GM18909 (cell line): ENCODE data around the gene TSC22D2.

Experiments used
- ATAC-seq: cut with Tn5 transposase; IDR thresholded peaks from one replicate; pipeline ENCODE4 v1.9.1; 2021; ENCODE audit warnings: mild to moderate bottlenecking; ENCODE audit not compliant: unreplicated experiment, poor library complexity

The TSC22D2 gene

DNA sequence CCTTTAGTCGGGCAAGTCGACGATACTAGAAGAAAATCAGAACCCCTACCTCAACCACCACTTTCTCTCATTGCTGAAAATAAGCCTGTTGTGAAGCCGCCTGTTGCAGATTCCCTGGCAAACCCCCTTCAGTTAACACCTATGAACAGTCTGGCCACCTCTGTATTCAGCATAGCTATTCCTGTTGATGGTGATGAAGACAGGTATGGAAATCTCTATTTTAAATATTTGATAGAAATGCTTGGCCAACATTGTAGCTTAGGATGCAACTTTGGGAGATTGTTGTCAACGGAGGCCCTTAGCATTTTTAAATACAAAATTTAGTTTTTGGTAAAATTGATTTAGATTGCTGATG, 3.0 kb downstream of the TSC22D2 start:
- no peak for ATAC-seq

DNA sequence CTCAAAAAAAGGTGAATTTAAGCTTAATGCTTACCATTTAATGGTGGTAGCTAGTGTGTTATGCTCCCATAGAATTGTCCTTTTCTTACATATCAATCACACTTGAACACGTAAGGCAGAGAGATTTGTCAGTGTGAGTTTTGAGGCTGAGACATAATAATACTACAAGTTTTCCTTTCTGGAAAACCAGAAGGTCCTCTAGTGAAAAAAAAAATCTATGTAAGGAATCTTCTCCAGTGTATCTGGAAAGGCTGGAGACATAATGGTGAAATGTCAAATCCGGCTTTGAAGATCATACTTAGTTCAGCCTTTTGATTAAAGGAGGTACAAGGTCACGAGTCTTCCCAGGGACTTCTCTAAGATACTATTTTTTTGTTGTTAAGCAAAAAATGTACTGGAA, 3.4 kb downstream of the TSC22D2 start:
- ATAC-seq, result no peak

DNA sequence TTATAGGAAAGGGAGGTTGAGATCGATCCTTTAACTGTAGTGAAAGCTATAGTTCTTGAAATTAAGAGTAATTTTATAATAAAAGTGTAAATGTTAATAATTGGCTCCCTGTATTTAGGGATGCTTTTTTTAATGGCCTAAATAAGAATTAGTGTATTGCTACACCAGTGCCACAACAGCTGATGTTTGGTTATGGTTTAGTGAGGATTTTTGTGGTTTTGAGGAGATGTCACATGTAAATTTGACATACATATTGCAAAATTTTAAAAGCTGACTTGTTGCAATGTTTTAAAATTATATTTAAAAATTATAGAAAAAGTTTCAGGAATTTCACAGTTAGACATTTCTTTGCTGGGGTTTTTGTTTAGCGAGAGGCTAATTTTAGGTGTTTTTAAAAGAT, 3.9 kb downstream of the TSC22D2 start:
- ATAC-seq, result no peak

DNA sequence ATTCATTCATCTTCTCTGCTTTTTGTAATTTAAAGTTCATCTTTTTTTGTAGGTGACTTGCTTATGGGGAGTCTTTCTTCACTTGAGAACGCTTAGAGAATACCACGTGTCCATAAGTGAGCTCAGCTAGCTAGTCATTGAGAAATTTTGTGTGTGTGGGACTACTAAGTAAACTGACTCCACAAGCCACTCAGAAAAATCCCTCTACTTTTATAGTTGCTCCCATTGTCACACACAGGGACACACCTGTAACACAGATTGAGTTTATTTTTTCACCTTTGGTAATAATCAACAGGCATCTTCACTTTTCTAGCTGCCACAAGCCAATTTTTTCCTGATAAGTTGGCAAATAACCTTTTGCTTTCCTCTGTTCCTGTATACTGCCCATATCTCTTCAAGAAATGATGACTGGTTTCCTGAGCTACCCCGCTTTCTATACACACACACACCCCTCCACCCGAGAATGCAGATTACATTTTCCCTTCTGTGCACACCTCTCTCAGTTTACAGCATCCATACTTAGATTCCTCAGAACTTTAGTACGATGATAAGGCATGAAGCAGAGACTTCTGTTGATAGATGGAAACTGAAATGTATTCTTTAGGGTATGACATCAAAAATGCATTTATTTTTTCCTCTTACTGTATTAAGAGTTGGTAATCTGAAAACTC, 4.6 kb downstream of the TSC22D2 start:
- ATAC-seq, result no peak

DNA sequence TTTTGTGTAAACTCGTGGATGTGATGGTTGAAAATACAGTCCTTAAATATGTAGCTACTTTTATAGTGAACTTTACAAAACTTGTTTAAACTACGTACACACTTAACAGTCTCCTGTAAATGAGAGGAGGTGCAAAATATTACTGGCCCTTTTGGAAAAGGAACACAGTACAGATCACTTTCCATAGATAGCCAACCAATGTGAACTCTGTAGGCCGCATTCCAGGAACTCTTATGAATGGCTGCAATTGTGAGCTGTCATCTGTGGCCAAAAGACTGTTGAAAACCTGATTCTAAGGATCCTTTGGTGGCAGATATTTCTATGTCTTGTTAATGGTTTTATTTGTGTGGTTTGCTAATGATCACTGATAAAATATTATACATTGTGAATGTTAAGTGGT, 6.2 kb downstream of the TSC22D2 start:
- ATAC-seq, result no peak

DNA sequence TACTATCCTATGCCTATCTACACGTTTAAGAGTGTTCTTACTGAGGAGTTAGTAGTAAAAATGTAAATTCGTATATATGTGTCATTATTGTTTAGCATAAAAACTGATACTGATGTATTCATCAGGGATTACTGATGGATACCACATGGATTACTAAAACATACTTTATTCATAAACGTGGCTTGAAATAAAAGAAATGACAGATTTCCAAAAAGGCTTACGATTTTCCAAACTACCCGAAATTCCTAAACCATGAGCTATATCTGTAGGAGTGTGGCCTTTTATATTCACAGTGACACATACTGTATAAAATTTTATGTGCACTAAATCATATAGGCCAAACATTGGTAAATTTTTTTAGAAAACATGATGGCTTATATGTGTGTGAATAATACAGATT, 6.9 kb downstream of the TSC22D2 start:
- ATAC-seq, result no peak

DNA sequence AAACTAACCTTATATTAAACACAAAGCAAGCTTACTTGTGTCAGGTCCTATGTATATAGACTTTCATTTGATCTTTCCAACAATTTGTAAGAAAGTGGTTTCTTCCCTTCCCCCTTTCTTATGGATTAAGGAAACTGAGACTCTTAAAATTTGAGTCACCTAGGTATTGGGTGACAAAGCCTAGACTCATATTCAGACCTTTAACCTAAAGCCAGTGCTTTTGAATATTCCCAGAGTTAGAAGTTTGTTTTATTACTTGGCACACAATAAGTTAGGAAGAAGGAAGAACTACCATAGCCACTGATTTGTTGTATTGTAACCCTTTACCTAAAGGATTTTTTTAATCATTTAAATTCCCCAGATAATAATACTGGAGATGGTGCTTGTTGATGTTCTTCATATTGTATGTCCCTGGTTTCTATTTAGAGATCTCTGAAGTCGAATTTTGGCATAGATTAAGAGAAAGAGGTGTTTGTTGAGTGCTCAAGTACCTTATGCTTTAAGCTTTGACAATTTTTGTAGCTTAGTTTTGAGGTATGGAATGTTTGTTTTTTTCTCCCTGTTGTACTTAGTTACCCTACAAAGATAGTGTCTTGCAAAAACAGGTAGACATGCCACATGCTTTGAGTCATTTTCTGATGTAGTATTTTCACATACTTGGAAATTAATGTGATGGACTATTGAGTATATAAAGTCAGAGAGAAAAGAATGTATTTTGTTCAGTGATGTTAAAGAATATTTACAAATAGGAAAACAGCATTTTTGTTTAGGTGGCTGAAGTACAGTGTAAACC, 11.2 kb downstream of the TSC22D2 start:
- ATAC-seq, result no peak

DNA sequence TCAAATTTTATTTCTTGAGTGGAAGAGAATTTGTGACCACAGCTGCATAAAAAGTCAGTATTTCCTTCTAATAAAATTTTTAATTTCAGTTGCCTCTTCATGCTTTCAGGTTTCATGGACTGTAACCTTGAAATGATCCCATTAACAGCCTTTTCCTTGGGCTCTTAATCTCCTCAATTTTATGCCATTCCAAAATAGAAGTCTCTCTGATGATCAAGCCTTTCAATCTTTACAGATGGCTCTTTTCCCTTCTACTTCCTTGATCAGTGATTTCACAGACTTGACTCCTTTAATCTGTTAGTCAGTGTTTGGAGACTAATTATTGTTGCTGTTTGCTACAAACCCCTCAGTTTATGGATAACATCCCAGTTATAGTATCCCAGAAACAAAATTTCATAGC, 11.9 kb downstream of the TSC22D2 start:
- ATAC-seq, result no peak

DNA sequence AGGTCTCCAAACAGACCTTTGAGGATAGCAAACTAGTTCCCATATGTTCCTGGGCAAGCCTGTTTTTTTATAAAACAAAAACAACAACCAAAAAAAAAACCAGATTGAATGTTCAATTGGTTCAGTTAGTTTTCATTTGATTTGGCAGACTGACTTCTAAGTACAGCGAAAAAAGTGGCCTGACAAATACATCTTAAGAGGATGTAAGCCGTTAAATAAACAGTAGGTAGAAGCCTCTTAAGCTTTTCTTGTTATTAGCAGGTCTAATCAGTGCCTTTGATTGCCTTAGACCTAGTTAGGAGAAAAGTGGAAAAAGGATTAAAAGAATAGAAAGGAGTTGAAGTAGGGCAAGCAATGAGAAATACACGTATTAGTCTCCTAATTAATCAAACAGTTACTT, 13.2 kb downstream of the TSC22D2 start:
- no peak for ATAC-seq

DNA sequence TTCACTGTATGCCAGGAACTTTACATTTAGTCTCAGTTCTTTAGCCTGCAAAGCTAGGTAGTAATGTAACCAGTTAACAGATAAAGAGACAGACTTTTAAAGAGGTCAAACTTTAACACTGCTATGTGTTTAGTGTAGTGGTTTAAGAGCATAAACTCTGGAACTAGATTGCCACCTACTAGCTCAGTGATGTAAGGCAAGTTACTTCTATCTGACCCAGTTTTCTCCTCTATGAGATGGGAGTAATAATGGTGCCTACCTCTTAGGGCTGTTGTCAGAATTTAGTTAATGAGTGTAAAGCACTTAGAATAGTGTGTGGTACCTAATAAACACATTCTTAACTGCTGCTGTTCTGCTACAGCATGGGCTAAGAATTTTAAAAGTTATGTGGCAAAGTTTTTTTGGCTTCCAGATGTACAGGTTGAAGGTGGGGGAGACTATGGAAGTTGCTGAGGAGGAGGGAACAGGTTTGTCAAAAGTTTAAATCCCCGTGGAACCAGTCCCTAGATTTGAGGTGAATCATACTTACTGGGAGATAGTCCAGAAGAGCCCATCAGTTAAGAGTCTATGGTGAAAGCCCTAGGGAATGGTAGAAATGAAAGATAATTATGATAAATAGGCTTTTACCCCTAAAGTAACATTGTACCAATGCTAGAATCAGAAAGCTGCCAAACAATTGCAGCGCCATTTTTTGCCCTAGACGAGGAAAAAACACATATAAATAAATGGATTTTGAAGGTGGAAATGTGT, 13.9 kb downstream of the TSC22D2 start:
- no peak for ATAC-seq

DNA sequence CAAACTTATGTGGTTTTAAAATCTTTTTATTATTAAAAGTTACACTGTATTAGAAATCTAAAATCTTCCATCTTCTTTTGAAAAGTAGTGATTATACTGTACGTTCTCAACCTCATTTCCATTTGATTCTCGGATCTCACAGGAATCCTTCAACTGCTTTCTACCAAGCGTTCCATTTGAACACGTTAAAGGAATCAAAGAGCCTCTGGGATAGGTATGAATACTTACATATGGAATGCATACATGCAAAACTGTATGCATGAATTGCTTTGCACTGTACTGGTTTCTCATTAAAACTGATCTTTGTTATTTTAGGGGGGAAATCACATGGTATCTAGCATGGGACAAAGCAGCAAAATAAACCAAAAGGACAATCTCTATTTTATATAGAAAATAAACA, 14.8 kb downstream of the TSC22D2 start:
- no peak for ATAC-seq

DNA sequence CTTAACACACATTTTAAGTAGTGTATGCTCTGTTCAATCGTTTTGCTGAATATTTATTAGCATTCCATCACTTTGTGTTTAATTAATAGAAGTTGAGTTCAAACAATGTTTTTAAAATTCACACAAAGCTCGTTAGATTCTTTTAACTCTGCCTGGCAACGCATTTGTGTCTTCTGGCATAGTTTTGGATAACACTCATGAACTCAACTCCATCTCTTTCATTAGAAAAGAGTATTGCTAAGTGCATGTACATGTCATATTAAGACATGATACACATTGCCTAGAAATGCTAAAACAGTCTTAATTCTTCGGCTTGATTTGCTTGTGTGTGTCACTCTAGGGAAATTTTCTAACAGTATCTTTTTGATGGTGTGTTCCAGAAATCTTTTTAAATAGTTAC, 15.7 kb downstream of the TSC22D2 start:
- ATAC-seq, result no peak

DNA sequence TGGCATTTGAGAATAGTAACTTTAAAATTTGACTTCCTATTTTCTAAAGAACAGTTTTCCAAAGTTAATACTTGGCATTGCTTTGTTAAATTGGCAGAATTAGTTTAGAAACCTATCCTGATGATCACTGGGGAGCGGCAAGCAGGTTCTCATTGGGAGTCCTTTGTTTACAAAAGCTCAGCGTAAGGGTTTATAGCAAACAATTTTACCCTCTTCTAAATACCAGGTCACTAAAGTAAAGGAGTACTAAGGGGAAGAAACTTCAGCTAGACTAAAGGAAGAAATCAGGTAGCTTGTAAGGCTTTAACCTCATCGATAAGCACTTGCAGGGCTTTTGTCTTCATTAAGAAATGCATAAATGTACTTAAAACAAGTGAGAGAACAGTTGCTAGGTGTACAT, 18.2 kb downstream of the TSC22D2 start:
- ATAC-seq, result no peak

DNA sequence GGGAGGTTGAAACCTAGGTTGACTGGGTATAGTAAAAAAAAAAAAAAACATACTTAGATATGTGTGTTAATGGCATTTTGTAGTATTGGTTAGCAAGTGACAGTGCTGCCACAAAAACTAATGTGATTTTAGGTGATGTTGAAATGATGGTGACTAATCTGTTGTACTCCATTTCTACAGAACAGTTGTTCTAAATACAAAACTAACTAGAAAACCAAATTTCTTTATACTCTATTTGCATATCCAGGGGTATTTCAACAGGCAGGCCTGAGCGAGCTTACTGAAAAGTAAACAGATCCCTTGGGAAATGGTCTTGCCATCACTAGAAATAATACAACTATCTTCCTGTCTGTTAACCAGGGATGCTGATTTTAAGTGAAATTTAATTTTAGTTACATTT, 20.5 kb downstream of the TSC22D2 start:
- ATAC-seq, result no peak

DNA sequence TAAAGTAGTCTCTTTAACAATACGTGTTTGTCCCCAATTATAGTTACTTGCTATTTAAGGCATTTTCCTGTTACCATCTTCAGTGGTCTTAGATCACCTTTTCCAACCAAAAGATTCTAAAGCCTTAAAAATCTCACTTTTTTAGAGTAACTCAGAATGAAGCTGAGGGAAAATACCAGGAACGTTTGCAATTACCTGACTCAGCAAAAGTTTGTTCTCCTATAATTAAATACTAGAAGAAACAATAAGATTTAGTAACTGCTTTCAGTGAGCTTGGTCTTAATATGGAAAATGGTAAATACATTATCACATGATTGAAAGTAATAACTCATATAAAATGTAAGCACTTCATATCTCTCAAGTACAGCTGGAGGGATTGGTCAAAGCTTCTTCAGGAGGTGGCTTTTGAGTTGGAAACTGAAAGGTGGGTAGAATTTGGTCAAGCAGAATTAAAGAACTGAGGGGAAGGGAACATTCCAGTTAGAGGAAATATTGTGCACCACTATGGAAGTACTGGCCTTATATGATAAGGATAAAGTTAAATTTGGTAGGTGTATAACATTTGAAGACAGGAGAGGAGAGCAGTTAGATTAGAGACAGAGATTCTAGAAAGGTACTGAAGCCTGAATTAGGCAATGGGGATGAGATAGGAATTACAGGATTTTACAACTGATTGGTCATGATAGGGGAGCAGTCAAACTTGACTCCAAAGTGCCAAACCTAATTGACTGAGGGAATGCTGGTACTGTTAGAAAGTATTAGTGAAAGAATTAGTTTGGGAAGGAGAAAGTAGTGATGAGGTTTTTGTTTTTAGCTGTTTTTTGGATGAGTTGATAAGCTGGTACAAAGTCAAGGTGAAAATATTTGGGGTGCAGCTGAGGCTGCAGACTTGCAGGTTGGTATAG, 21.9 kb downstream of the TSC22D2 start:
- no peak for ATAC-seq

DNA sequence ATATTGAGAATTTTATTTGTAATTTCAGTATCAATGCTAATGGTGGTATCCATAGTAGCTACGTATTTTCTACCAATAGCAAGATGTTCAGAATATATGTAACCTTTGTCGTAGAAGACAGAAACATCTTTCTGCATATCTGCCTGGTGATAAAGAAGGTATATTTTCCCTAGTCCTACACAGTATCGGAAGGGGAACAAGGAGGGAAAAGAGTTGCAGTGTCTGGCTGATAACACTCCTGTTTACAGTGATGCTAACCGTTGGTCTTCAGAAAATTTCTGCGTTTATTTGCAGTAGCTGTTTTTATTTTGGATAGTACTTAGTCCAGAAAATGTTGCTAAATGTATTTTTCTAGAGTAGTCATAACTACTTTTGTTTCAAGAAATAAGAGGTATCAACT, 25.2 kb downstream of the TSC22D2 start:
- no peak for ATAC-seq

DNA sequence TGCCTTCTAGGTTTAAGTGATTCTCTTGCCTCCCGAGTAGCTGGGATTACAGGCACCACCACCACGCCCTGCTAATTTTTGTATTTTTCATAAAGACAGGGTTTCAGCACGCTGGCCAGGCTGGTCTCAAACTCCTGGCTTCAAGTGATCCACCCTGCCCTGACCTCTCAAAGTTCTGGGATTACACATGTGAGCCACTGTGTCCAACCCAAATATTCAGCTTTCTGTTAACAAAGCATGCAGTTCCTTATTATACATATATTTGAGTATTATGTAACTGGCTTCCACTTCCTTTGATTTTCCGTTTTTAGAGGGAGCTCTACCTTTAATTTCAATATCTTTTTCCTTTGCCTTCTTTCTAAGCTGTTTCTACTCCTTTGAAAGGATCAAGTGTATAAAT, 26.1 kb downstream of the TSC22D2 start:
- no peak for ATAC-seq

DNA sequence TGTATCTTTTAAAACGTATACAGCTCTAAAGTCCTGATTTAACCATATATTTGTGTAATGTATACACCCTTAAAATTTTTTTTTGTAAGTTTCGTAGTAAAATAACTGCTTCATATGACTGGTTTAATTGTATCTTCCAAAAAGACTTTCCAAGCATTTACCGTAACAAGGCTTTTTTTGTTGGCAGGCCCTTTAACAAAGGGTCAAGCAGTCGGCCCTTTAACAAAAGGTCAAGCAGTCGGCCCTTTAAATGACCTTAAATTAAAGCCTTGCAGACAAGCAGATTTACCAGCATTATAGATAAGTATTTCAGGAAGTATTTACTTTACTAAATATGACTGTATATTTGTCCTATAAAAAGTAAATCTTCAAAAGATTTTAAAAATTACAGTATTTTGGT, 28.1 kb downstream of the TSC22D2 start:
- no peak for ATAC-seq

DNA sequence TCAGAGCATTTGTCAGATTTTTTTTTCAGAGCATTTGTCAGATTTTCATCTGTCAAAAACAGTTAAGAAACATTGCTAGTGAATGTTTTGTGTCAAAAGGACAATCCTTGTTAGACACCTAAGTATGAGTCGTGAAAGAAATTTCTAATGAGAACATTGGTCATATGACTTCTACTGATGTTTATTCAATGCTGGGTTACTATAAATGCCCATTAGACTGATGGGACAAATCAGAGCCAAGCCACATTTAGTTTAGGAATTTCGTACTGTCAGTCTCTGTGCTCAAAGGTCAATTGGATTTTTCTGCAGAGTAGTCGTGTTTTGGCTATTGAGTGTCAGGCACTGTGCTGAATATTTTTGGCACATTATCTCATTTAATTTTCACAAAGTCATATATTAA, 31.6 kb downstream of the TSC22D2 start:
- no peak for ATAC-seq

DNA sequence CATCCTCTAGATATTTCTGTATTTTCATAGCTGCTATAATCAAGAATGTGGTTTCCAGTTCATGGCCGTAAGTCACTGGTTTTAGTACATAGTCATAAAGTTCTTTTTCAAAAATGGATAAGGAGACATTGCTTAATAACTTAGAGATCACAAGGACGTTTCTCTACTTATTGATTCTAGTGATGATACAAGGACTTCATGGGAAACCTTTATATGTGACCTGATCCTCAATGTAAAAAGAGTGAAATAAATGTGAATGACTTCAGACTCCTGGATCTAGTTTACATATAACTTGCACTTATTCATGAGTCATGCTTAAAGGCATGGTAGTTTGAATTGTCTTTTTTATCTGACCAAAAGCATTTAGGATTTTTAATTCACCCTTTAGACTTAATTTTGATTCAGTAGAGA, 35.2 kb downstream of the TSC22D2 start:
- ATAC-seq, result no peak

DNA sequence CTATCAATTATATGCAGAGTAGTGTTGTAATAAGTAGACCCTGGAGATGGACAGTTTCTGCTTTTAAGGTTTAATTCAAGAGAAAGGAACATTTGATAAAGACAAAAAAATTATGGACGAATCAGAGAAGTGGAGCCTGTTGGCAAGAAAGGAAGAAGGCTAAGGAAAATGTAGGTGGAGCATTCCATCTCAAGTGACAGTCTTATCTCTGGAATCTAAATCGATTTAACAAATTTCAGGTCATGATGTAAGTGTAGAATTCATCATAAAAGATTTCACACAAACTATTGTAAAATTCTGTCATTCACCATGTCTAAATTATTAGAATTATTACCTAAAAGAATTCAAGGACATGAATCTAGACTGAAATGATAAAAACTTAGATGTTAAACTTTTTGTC, 36.3 kb downstream of the TSC22D2 start:
- ATAC-seq, result no peak
